Ramos (cell line): ENCODE measurements around the gene DCC.

ENCODE experiments used
- in situ Hi-C: fragments of 300-500 bp; cut with MboI; formaldehyde crosslinking; loops from one replicate; pipeline ENCODE4 v1.14.3; 2022; ENCODE audit warnings: low sequenced_read_pairs; ENCODE audit not compliant: unreplicated experiment

Gene DCC

GRCh38 chr18:52657043-52657805 is 317.2 kb downstream of the DCC start:
- in situ Hi-C loops = no loop called here

- in situ Hi-C loops = no loop called here
Measured at GRCh38 chr18:52667463-52668065, 327.6 kb downstream of the DCC start.

- in situ Hi-C loops = no loop called here
Measured at GRCh38 chr18:52670896-52671295, 330.9 kb downstream of the DCC start.

- in situ Hi-C loops = no loop called here
Measured at GRCh38 chr18:52678034-52678433, 338.0 kb downstream of the DCC start.

GRCh38 chr18:52678551-52678950 is 338.6 kb downstream of the DCC start:
- in situ Hi-C loops = no loop called here

GRCh38 chr18:52679354-52679753 is 339.4 kb downstream of the DCC start:
- in situ Hi-C loops = no loop called here

- in situ Hi-C loops = no loop called here
Measured at GRCh38 chr18:52682260-52682659, 342.3 kb downstream of the DCC start.

GRCh38 chr18:52685316-52685715 is 345.3 kb downstream of the DCC start:
- in situ Hi-C loops = no loop called here

- in situ Hi-C loops = no loop called here
Measured at GRCh38 chr18:52691841-52692240, 351.8 kb downstream of the DCC start.

GRCh38 chr18:52694804-52695203 is 354.8 kb downstream of the DCC start:
- in situ Hi-C loops = no loop called here

GRCh38 chr18:52700116-52700515 is 360.1 kb downstream of the DCC start:
- in situ Hi-C loops = no loop called here

GRCh38 chr18:52700816-52701215 is 360.8 kb downstream of the DCC start:
- in situ Hi-C loops = no loop called here

- in situ Hi-C loops = no loop called here
Measured at GRCh38 chr18:52701219-52701935, 361.4 kb downstream of the DCC start.

GRCh38 chr18:52715421-52715820 is 375.4 kb downstream of the DCC start:
- in situ Hi-C loops = no loop called here

GRCh38 chr18:52715991-52716390 is 376.0 kb downstream of the DCC start:
- in situ Hi-C loops = no loop called here

GRCh38 chr18:52716973-52717372 is 377.0 kb downstream of the DCC start:
- in situ Hi-C loops = no loop called here

- in situ Hi-C loops = no loop called here
Measured at GRCh38 chr18:52722904-52723303, 382.9 kb downstream of the DCC start.

GRCh38 chr18:52723550-52723970 is 383.6 kb downstream of the DCC start:
- in situ Hi-C loops = no loop called here

GRCh38 chr18:52730972-52731619 is 391.1 kb downstream of the DCC start:
- in situ Hi-C loops = no loop called here

GRCh38 chr18:52738946-52739345 is 398.9 kb downstream of the DCC start:
- in situ Hi-C loops = no loop called here

GRCh38 chr18:52746986-52747385 is 407.0 kb downstream of the DCC start:
- in situ Hi-C loops = no loop called here
